HepG2 (cell line): Measurements from ENCODE around the gene METTL22. TPM values are rescaled to one million over a fixed set of nuclear protein-coding genes. Genes with fewer than 3 reads are reported as not detected.

ENCODE experiments used
- EED ChIP-seq: sonication (generic); formaldehyde crosslinking; IDR thresholded peaks from 2 replicates; pipeline ENCODE4 v1.5.0; 2020; ENCODE audit warnings: mild to moderate bottlenecking, missing genetic modification reagents
- HDAC1 ChIP-seq: sonication (generic); formaldehyde crosslinking; IDR thresholded peaks from 2 replicates; pipeline ENCODE4 v1.5.1; 2020; ENCODE audit warnings: mild to moderate bottlenecking, missing genetic modification reagents
- HES4 ChIP-seq: sonication (generic); formaldehyde crosslinking; IDR thresholded peaks from 2 replicates; pipeline ENCODE4 v1.9.0; 2021; ENCODE audit warnings: mild to moderate bottlenecking, missing genetic modification reagents, borderline replicate concordance
- HMG20A ChIP-seq: IDR thresholded peaks from 2 replicates; pipeline ENCODE4 v1.6.1; 2016; ENCODE audit warnings: borderline replicate concordance
- JARID2 ChIP-seq: sonication (generic); formaldehyde crosslinking; IDR thresholded peaks from 2 replicates; pipeline ENCODE4 v1.8.1; 2023; ENCODE audit warnings: missing genetic modification reagents, inconsistent platforms; ENCODE audit not compliant: insufficient replicate concordance
- MAX ChIP-seq: IDR thresholded peaks from 2 replicates; pipeline ENCODE4 v1.6.1; 2012; ENCODE audit warnings: inconsistent platforms
- MED8 ChIP-seq: sonication (generic); formaldehyde crosslinking; IDR thresholded peaks from 2 replicates; pipeline ENCODE4 v1.8.1; 2023; ENCODE audit warnings: mild to moderate bottlenecking, missing genetic modification reagents; ENCODE audit not compliant: insufficient replicate concordance
- MXI1 ChIP-seq: IDR thresholded peaks from 3 replicates; pipeline ENCODE4 v1.6.1; 2012; ENCODE audit warnings: low read depth, low read length, inconsistent platforms, borderline replicate concordance
- PAX8 ChIP-seq: sonication (generic); formaldehyde crosslinking; IDR thresholded peaks from 2 replicates; pipeline ENCODE4 v1.8.0; 2022; ENCODE audit warnings: mild to moderate bottlenecking, missing genetic modification reagents, borderline replicate concordance
- POLR2A ChIP-seq, 2 experiments: IDR thresholded peaks; 2 replicates each; pipeline ENCODE4 v1.6.1; 2011; ENCODE audit warnings: low read depth in 2 of 2, low read length in 2 of 2, mild to moderate bottlenecking in 1 of 2, moderate library complexity in 1 of 2; ENCODE audit not compliant: insufficient read depth in 1 of 2
- PRDM10 ChIP-seq: sonication (generic); formaldehyde crosslinking; IDR thresholded peaks from 2 replicates; pipeline ENCODE4 v1.4.0; 2020; ENCODE audit warnings: low read depth, missing genetic modification reagents
- SIX1 ChIP-seq: sonication (generic); formaldehyde crosslinking; IDR thresholded peaks from 2 replicates; pipeline ENCODE4 v1.4.0; 2020; ENCODE audit warnings: missing genetic modification reagents, borderline replicate concordance
- SMARCC2 ChIP-seq: fragments of 450-650 bp; IDR thresholded peaks from 2 replicates; pipeline ENCODE4 v1.6.1; 2017; ENCODE audit warnings: antibody characterized with exemption, mild to moderate bottlenecking
- TRIM24 ChIP-seq: sonication (generic); formaldehyde crosslinking; IDR thresholded peaks from 2 replicates; pipeline ENCODE4 v1.8.0; 2022; ENCODE audit warnings: mild to moderate bottlenecking, missing genetic modification reagents
- UBTF ChIP-seq: sonication (generic); formaldehyde crosslinking; IDR thresholded peaks from 2 replicates; pipeline ENCODE4 v1.4.0; 2020; ENCODE audit warnings: mild to moderate bottlenecking, missing genetic modification reagents
- ZBTB21 ChIP-seq: sonication (generic); formaldehyde crosslinking; IDR thresholded peaks from 2 replicates; pipeline ENCODE4 v1.4.0; 2020; ENCODE audit warnings: missing genetic modification reagents
- ZMAT3 ChIP-seq: sonication (generic); formaldehyde crosslinking; conservative IDR thresholded peaks from 2 replicates; pipeline ENCODE4 v1.7.0; 2021; ENCODE audit warnings: missing genetic modification reagents
- ZNF281 ChIP-seq: sonication (generic); formaldehyde crosslinking; IDR thresholded peaks from 2 replicates; pipeline ENCODE4 v1.4.0; 2020; ENCODE audit warnings: missing genetic modification reagents, borderline replicate concordance
- ZNF501 ChIP-seq: sonication (generic); formaldehyde crosslinking; IDR thresholded peaks from 2 replicates; pipeline ENCODE4 v1.5.1; 2020; ENCODE audit warnings: mild to moderate bottlenecking, moderate library complexity, missing genetic modification reagents
- ZNF629 ChIP-seq: sonication (generic); formaldehyde crosslinking; conservative IDR thresholded peaks from 2 replicates; pipeline ENCODE4 v1.5.0; 2020; ENCODE audit warnings: missing genetic modification reagents
- ZNF766 ChIP-seq: sonication (generic); formaldehyde crosslinking; IDR thresholded peaks from 2 replicates; pipeline ENCODE4 v1.5.0; 2020; ENCODE audit warnings: missing genetic modification reagents, borderline replicate concordance
- polyA plus RNA-seq, 8 experiments: library from polyadenylated mRNA; depleted of rRNA in 3 of 8; stranded (reverse) in 7 of 8; unstranded in 1 of 8; fragments of >200 nt; fragmentation: Illumina TruSeq in 4 of 8; extraction: Trizol in 4 of 8; gene quantifications; 2 replicates each; pipeline versions ENCODE4 v1.2.1 to v1.2.3, GENCODE V29; 2011 to 2016; ENCODE audit warnings: low read depth in 4 of 8, missing spikeins in 1 of 8, mixed read lengths in 1 of 8; ENCODE audit not compliant: insufficient read depth in 1 of 8
- total RNA-seq, 5 experiments: library from RNA; depleted of rRNA; stranded (reverse); fragments of >200 nt; fragmentation: Illumina TruSeq; extraction: Trizol; gene quantifications; 2 replicates each; pipeline ENCODE4 v1.2.3, GENCODE V29; 2016; ENCODE audit warnings: low read depth in 1 of 5

The METTL22 gene
- total and polyA plus RNA-seq, 2 of the 13 experiments (the other 11 are each of a cell fraction or from before 2014, with no cell fraction given): 36.2 to 94.8 TPM

GRCh38 chr16:8678068-8678927, 56.8 kb downstream of the METTL22 start (continued):
- TF ChIP-seq JARID2 (CRISPR knock-in tag): no peak
- TF ChIP-seq PRDM10 (CRISPR knock-in tag): no peak; the same call in 1 of the 2 replicates
- TF ChIP-seq SMARCC2: peak; percentile 14; the same call in 1 of the 2 replicates
- TF ChIP-seq TRIM24 (CRISPR knock-in tag): 0 out of 2 replicates have a peak, but pooled peaks have one; percentile 55
- no peak for TF ChIP-seq HES4 (CRISPR knock-in tag)
- TF ChIP-seq SIX1 (CRISPR knock-in tag): peak; percentile 61; the same call in 1 of the 2 replicates
- TF ChIP-seq ZNF501 (CRISPR knock-in tag): no peak
- peak; percentile 33; the same call in 1 of the 2 replicates for TF ChIP-seq UBTF (CRISPR knock-in tag)
- TF ChIP-seq ZNF766 (CRISPR knock-in tag): no peak
- TF ChIP-seq PAX8 (CRISPR knock-in tag): no peak
- TF ChIP-seq ZMAT3 (CRISPR knock-in tag): no peak
- peak; percentile 58; the same call in 1 of the 2 replicates for TF ChIP-seq ZNF281 (CRISPR knock-in tag)
- no peak for TF ChIP-seq ZBTB21 (CRISPR knock-in tag)
- TF ChIP-seq EED (CRISPR knock-in tag): no peak
- no peak for TF ChIP-seq POLR2A (IDR thresholded peaks at IDR 0.05; ENCODE audit: insufficient read depth in 1 of 2, low read depth in 2 of 2, low read length in 2 of 2)
- no peak for TF ChIP-seq MED8 (CRISPR knock-in tag)
- peak; percentile 59 for TF ChIP-seq MAX
- TF ChIP-seq HDAC1 (CRISPR knock-in tag): peak; percentile 51
- peak; percentile 52; the same call in 1 of the 3 replicates for TF ChIP-seq MXI1
- peak; percentile 98 for TF ChIP-seq HMG20A
- no peak for TF ChIP-seq ZNF629 (CRISPR knock-in tag)
